Progenitor cell of endocrine pancreas (in vitro differentiated cells): ENCODE measurements around the gene CD300LD. TPM values are rescaled to one million over a fixed set of nuclear protein-coding genes. Genes with fewer than 3 reads are reported as not detected.

Source experiments
- DNase-seq: peaks from one replicate; pipeline ENCODE4 v3.0.0; 2021; ENCODE audit warnings: low spot score; ENCODE audit not compliant: unreplicated experiment
- H3K27ac Mint-ChIP-seq: 2 replicates; pipeline ENCODE4 v1.8.0; 2021; ENCODE audit warnings: mild to moderate bottlenecking, moderate library complexity, mixed read lengths
- H3K27me3 Mint-ChIP-seq: 2 replicates; pipeline ENCODE4 v1.8.0; 2021; ENCODE audit warnings: mixed read lengths
- H3K36me3 Mint-ChIP-seq: 2 replicates; pipeline ENCODE4 v1.8.0; 2022; ENCODE audit warnings: mixed read lengths; ENCODE audit not compliant: insufficient read depth
- H3K4me1 Mint-ChIP-seq: 2 replicates; pipeline ENCODE4 v1.8.0; 2021; ENCODE audit warnings: low read depth, mixed read lengths
- H3K4me3 Mint-ChIP-seq: 2 replicates; pipeline ENCODE4 v1.8.0; 2021; ENCODE audit warnings: low read depth, mild to moderate bottlenecking, moderate library complexity, mixed read lengths
- H3K9me3 Mint-ChIP-seq: 2 replicates; pipeline ENCODE4 v1.8.0; 2021; ENCODE audit warnings: low read depth, mixed read lengths
- total RNA-seq: library from RNA; stranded (reverse); gene quantifications from 2 replicates; pipeline ENCODE4 v1.2.1, GENCODE V29; 2021
- TF ChIP-seq, protein P1 (sequence below): fragments of 200-600 bp; sonication (generic); IDR thresholded peaks from one replicate; pipeline ENCODE4 v1.5.0; 2021; ENCODE audit warnings: antibody characterized with exemption, mild to moderate bottlenecking; ENCODE audit not compliant: unreplicated experiment

CD300LD gene
- total RNA-seq, 1 donor from 2014 or later = not detected

- no peaks in the 10 kb centered on the region for H3K36me3 Mint-ChIP-seq
- peaks cover 50% of the 10 kb centered on the region for H3K27me3 Mint-ChIP-seq
- TF ChIP-seq, protein P1, sequence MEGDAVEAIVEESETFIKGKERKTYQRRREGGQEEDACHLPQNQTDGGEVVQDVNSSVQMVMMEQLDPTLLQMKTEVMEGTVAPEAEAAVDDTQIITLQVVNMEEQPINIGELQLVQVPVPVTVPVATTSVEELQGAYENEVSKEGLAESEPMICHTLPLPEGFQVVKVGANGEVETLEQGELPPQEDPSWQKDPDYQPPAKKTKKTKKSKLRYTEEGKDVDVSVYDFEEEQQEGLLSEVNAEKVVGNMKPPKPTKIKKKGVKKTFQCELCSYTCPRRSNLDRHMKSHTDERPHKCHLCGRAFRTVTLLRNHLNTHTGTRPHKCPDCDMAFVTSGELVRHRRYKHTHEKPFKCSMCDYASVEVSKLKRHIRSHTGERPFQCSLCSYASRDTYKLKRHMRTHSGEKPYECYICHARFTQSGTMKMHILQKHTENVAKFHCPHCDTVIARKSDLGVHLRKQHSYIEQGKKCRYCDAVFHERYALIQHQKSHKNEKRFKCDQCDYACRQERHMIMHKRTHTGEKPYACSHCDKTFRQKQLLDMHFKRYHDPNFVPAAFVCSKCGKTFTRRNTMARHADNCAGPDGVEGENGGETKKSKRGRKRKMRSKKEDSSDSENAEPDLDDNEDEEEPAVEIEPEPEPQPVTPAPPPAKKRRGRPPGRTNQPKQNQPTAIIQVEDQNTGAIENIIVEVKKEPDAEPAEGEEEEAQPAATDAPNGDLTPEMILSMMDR = no peak
- DNase-seq = no peak
- no peaks in the 10 kb centered on the region for H3K9me3 Mint-ChIP-seq
- no peaks in the 10 kb centered on the region for H3K4me1 Mint-ChIP-seq
- no peak overlapping the region for H3K27ac Mint-ChIP-seq
- no peak overlapping the region for H3K4me3 Mint-ChIP-seq
Measured at GRCh38 chr17:74616696-74617095, 24.6 kb upstream of the CD300LD start.

- Mint-ChIP-seq H3K4me1 (no peaks in the 10 kb centered on the region), H3K27me3 (peaks cover 42% of the 10 kb centered on the region), H3K36me3 (no peaks in the 10 kb centered on the region), H3K9me3 (no peaks in the 10 kb centered on the region), H3K27ac (no peak overlapping the region), H3K4me3 (no peak overlapping the region)
- no peak for DNase-seq
- TF ChIP-seq, protein P1 = no peak
Measured at GRCh38 chr17:74612046-74612445, 20.0 kb upstream of the CD300LD start.

DNA sequence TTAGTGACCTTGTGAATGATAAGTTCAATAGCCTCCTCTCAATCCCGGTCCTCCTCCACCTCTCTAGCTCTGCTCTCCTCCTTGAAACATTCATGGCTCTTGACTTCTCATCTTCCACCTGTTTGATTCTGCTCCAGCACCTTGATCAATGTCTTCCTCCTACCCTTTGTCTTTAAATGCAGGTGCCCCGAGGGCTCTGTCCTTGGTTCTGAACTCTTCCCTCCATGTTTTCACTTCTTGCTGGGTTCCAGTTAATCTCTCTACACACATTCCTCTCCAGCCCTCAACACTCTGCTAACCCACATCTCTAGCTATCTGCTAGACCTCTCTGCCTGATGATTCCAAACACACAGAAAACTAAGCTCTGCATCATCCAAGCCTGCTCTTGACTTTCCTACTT is 18.0 kb upstream of the CD300LD start:
- Mint-ChIP-seq H3K9me3 (no peaks in the 10 kb centered on the region), H3K4me3 (no peak overlapping the region), H3K27ac (no peak overlapping the region), H3K27me3 (peaks cover 33% of the 10 kb centered on the region), H3K4me1 (no peaks in the 10 kb centered on the region), H3K36me3 (no peaks in the 10 kb centered on the region)
- TF ChIP-seq, protein P1 = no peak
- no peak for DNase-seq

DNA sequence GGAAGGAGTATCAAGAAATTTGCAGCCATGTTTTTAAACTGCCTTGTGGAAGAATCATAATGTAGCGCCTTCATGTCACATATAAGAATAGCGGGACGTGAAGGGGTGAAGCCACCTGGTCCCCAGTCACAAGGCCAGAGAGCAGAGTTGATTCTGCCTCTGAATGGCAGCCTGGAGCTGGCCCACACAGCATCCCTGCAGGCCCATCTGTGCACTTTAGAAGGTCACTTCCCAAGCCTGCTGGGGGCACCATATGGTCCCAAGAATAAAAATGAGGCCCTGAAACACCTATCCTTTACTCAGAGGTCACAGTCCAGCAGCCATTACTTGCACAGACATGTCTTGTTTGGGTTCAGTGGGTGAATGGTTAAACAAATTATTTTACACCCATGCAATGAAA is 16.4 kb upstream of the CD300LD start:
- H3K9me3 Mint-ChIP-seq = no peaks in the 10 kb centered on the region
- H3K4me1 Mint-ChIP-seq = no peaks in the 10 kb centered on the region
- DNase-seq = no peak
- H3K27me3 Mint-ChIP-seq = peaks cover 32% of the 10 kb centered on the region
- no peak overlapping the region for H3K4me3 Mint-ChIP-seq
- H3K36me3 Mint-ChIP-seq = no peaks in the 10 kb centered on the region
- TF ChIP-seq, protein P1 = no peak
- H3K27ac Mint-ChIP-seq = no peak overlapping the region

DNA sequence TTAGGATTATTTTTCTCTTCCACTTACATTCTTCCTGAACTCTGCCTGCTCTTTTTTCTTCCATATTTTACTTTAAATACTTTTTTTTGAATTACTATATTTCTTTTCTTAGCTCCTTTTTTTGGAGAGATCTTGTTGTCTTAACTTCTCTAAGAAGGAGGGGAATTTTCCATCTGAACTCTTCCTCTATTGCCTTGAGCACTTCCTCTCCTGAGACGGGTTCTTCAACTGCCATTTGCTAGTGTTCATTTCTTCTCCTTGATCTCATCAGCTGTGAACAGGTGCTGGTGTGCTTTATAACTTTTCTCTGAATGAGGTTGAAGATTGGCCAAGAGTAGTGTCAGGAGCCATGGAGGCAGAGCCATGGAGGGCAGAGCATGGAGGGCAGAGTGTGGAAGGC is 15.1 kb upstream of the CD300LD start:
- Mint-ChIP-seq H3K4me3 (no peak overlapping the region), H3K9me3 (no peaks in the 10 kb centered on the region), H3K27me3 (peaks cover 32% of the 10 kb centered on the region), H3K36me3 (no peaks in the 10 kb centered on the region), H3K4me1 (no peaks in the 10 kb centered on the region), H3K27ac (no peak overlapping the region)
- DNase-seq = no peak
- TF ChIP-seq, protein P1 = no peak

DNA sequence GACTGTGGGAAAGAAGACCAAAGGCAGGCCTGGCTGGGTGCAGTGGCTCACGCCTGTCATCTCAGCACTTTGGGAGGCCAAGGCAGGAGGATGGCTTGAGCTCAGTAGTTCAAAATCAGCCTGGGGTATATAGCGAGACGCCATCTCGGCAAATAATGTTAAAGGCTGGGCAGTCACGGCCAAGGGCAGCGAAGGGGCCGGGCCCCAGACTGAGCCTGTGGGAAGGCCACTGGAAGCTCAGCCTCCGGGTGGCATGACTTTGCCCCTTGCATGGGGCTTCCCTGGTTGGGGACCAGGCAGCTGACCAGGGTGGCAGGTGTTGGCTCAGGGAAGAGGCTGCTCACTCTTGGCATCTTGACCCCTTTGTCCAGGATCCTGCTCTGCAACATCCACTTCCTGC is 14.0 kb upstream of the CD300LD start:
- Mint-ChIP-seq H3K4me3 (no peak overlapping the region), H3K27me3 (peaks cover 27% of the 10 kb centered on the region), H3K36me3 (no peaks in the 10 kb centered on the region), H3K4me1 (no peaks in the 10 kb centered on the region), H3K9me3 (no peaks in the 10 kb centered on the region), H3K27ac (no peak overlapping the region)
- no peak for DNase-seq
- TF ChIP-seq, protein P1 = no peak
